GM12891 (cell line): ENCODE measurements around the gene HS6ST3.

ENCODE experiments used
- PAX5 ChIP-seq: IDR thresholded peaks from 2 replicates; pipeline ENCODE4 v1.6.1; 2011; ENCODE audit warnings: low read length, moderate library complexity, mild to moderate bottlenecking; ENCODE audit not compliant: insufficient read depth, severe bottlenecking
- POLR2A ChIP-seq: IDR thresholded peaks from 2 replicates; pipeline ENCODE4 v1.6.1; 2011; ENCODE audit warnings: low read depth, low read length, control low read depth
- POLR2AphosphoS5 ChIP-seq: IDR thresholded peaks from 2 replicates; pipeline ENCODE4 v1.6.1; 2011; ENCODE audit warnings: low read depth, low read length, control low read depth
- POU2F2 ChIP-seq: IDR thresholded peaks from 2 replicates; pipeline ENCODE4 v1.6.1; 2011; ENCODE audit warnings: low read depth, mild to moderate bottlenecking, control low read depth, low read length, moderate library complexity
- SPI1 ChIP-seq: IDR thresholded peaks from 2 replicates; pipeline ENCODE4 v1.6.1; 2011; ENCODE audit warnings: low read depth, low read length, control low read depth
- TAF1 ChIP-seq: IDR thresholded peaks from 2 replicates; pipeline ENCODE4 v1.6.1; 2011; ENCODE audit warnings: low read depth, low read length, control low read depth

DNA sequence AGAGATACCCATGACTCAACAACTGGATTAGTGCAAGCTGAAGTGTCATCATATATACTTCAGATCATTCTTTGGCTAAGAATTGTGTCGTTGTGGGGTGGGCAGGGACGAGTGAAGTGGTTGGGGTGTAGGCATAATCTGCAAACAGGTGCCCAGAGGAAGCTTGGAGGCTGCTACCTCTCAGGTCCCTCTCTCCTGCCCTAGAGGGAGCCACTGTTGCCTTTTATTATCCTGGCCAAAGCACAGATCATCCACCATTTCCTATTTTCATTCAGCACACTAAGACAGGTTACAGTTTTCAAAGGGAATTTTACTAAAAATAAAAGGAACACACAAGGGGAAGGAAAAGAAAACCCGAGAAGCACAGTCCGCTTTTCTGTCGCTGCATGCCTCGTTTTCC is 126.6 kb downstream of the HS6ST3 start:
- TF ChIP-seq POU2F2 (no peak), POLR2AphosphoS5 (no peak), POLR2A (no peak), PAX5 (no peak), TAF1 (no peak), SPI1 (no peak)
